SK-N-SH treated with all-trans-retinoic acid at 6 μM for 48 hours (cell line): Measurements from ENCODE around the gene HPS1.

ENCODE experiments used
- ATAC-seq: fragments of 200-7000 bp; cut with Tn5 transposase; 3 replicates; pipeline ENCODE4 v1.9.1; 2020; ENCODE audit warnings: mild to moderate bottlenecking, moderate library complexity
- CSDC2 ChIP-seq: fragments of 250-450 bp; sonication (Bioruptor Pico); IDR thresholded peaks from 2 replicates; pipeline ENCODE4 v1.5.0; 2020; ENCODE audit warnings: mild to moderate bottlenecking, moderate library complexity
- ESRRG ChIP-seq: fragments of 250-450 bp; sonication (Bioruptor Pico); IDR thresholded peaks from 2 replicates; pipeline ENCODE4 v1.6.1; 2021; ENCODE audit warnings: mild to moderate bottlenecking
- GLIS3 ChIP-seq: fragments of 250-450 bp; sonication (Bioruptor Pico); IDR thresholded peaks from 2 replicates; pipeline ENCODE4 v1.5.0; 2020; ENCODE audit warnings: mild to moderate bottlenecking, moderate library complexity
- ISL1 ChIP-seq: fragments of 250-450 bp; sonication (Bioruptor Pico); IDR thresholded peaks from 2 replicates; pipeline ENCODE4 v2.1.2; 2022; ENCODE audit warnings: mild to moderate bottlenecking, moderate library complexity
- OSR1 ChIP-seq: fragments of 250-450 bp; sonication (Bioruptor Pico); IDR thresholded peaks from 2 replicates; pipeline ENCODE4 v1.8.0; 2022; ENCODE audit warnings: moderate library complexity, mild to moderate bottlenecking, inconsistent platforms
- PPARA ChIP-seq: fragments of 250-450 bp; sonication (Bioruptor Pico); IDR thresholded peaks from 2 replicates; pipeline ENCODE4 v1.5.0; 2020; ENCODE audit warnings: mild to moderate bottlenecking, borderline replicate concordance
- SNAI2 ChIP-seq: fragments of 250-450 bp; sonication (Bioruptor Pico); IDR thresholded peaks from 2 replicates; pipeline ENCODE4 v1.5.0; 2020; ENCODE audit warnings: mild to moderate bottlenecking, moderate library complexity
- TCF4 ChIP-seq: fragments of 250-450 bp; sonication (Bioruptor Pico); IDR thresholded peaks from 2 replicates; pipeline ENCODE4 v1.8.0; 2021; ENCODE audit warnings: mild to moderate bottlenecking, moderate library complexity, borderline replicate concordance
- TOX ChIP-seq: fragments of 250-450 bp; sonication (Bioruptor Pico); IDR thresholded peaks from 2 replicates; pipeline ENCODE4 v1.8.0; 2021; ENCODE audit warnings: mild to moderate bottlenecking, moderate library complexity, borderline replicate concordance
- ZFP30 ChIP-seq: fragments of 450-650 bp; formaldehyde crosslinking; IDR thresholded peaks from 2 replicates; pipeline ENCODE4 v1.5.0; 2022; ENCODE audit warnings: mild to moderate bottlenecking, moderate library complexity
- ZNF565 ChIP-seq: fragments of 450-650 bp; formaldehyde crosslinking; conservative IDR thresholded peaks from 2 replicates; pipeline ENCODE4 v1.5.0; 2020; ENCODE audit warnings: low read depth, mild to moderate bottlenecking, moderate library complexity
- TF ChIP-seq, protein P1 (sequence below): fragments of 250-450 bp; sonication (Bioruptor Pico); IDR thresholded peaks from 2 replicates; pipeline ENCODE4 v1.5.1; 2021; ENCODE audit warnings: mild to moderate bottlenecking, moderate library complexity
- TF ChIP-seq, protein P2 (sequence below): fragments of 250-450 bp; sonication (Bioruptor Pico); IDR thresholded peaks from 2 replicates; pipeline ENCODE4 v1.5.0; 2020; ENCODE audit warnings: mild to moderate bottlenecking, moderate library complexity
- TF ChIP-seq, protein P3 (sequence below): fragments of 250-450 bp; sonication (Bioruptor Pico); IDR thresholded peaks from 2 replicates; pipeline ENCODE4 v1.8.0; 2020; ENCODE audit warnings: mild to moderate bottlenecking, moderate library complexity, borderline replicate concordance
- TF ChIP-seq, protein P4 (sequence below): fragments of 250-450 bp; sonication (Bioruptor Pico); IDR thresholded peaks from 2 replicates; pipeline ENCODE4 v1.5.1; 2020; ENCODE audit warnings: low read depth, mild to moderate bottlenecking, moderate library complexity

HPS1 gene

DNA sequence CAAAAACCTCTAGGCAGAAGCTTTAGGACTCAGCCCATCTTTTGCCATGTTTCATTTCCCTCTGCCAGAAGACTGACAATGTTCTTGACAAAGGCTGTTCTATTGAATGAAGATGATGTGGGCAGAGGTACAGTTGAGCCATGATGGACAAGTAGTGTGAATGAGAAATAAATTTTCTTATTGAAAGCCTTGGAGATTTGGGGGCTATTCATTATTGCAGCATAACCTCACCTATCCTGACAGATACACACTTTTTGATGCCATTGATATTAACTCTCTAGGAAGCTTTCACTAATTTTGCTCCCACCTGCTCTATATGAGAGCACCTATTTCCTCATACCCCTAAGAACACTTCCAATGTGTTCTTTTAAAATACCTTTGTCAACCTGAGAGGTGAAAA lies 36.9 kb upstream of the HPS1 start:
- ATAC-seq, result no peak
- TF ChIP-seq ZFP30 (CRISPR knock-in tag) (no peak), TCF4 (no peak)
- TF ChIP-seq, protein P1, sequence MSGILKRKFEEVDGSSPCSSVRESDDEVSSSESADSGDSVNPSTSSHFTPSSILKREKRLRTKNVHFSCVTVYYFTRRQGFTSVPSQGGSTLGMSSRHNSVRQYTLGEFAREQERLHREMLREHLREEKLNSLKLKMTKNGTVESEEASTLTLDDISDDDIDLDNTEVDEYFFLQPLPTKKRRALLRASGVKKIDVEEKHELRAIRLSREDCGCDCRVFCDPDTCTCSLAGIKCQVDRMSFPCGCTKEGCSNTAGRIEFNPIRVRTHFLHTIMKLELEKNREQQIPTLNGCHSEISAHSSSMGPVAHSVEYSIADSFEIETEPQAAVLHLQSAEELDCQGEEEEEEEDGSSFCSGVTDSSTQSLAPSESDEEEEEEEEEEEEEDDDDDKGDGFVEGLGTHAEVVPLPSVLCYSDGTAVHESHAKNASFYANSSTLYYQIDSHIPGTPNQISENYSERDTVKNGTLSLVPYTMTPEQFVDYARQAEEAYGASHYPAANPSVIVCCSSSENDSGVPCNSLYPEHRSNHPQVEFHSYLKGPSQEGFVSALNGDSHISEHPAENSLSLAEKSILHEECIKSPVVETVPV (CRISPR knock-in tag), result no peak

DNA sequence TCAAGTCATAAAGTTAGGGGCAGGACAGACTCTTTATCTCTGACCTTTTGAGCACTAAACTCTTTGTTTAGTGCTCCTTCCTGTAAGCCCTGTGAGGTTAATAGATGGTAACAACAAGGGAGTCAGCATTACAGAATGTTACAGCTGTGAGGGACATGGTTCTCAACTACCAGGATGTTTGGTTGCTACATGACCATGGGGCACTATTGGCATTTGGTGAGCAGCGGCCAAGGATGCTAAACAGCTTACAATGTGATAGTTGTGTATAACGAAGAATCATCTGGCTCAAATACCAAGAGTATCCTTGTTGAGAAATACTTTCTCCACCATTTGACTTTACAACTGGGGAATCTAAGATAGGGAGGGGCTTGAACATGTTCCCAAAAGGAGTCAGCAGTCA lies 35.4 kb upstream of the HPS1 start:
- TF ChIP-seq ZNF565 (CRISPR knock-in tag), result no peak
- TF ChIP-seq, protein P2, sequence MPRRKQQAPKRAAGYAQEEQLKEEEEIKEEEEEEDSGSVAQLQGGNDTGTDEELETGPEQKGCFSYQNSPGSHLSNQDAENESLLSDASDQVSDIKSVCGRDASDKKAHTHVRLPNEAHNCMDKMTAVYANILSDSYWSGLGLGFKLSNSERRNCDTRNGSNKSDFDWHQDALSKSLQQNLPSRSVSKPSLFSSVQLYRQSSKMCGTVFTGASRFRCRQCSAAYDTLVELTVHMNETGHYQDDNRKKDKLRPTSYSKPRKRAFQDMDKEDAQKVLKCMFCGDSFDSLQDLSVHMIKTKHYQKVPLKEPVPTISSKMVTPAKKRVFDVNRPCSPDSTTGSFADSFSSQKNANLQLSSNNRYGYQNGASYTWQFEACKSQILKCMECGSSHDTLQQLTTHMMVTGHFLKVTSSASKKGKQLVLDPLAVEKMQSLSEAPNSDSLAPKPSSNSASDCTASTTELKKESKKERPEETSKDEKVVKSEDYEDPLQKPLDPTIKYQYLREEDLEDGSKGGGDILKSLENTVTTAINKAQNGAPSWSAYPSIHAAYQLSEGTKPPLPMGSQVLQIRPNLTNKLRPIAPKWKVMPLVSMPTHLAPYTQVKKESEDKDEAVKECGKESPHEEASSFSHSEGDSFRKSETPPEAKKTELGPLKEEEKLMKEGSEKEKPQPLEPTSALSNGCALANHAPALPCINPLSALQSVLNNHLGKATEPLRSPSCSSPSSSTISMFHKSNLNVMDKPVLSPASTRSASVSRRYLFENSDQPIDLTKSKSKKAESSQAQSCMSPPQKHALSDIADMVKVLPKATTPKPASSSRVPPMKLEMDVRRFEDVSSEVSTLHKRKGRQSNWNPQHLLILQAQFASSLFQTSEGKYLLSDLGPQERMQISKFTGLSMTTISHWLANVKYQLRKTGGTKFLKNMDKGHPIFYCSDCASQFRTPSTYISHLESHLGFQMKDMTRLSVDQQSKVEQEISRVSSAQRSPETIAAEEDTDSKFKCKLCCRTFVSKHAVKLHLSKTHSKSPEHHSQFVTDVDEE (CRISPR knock-in tag), result no peak
- ATAC-seq, result no peak

DNA sequence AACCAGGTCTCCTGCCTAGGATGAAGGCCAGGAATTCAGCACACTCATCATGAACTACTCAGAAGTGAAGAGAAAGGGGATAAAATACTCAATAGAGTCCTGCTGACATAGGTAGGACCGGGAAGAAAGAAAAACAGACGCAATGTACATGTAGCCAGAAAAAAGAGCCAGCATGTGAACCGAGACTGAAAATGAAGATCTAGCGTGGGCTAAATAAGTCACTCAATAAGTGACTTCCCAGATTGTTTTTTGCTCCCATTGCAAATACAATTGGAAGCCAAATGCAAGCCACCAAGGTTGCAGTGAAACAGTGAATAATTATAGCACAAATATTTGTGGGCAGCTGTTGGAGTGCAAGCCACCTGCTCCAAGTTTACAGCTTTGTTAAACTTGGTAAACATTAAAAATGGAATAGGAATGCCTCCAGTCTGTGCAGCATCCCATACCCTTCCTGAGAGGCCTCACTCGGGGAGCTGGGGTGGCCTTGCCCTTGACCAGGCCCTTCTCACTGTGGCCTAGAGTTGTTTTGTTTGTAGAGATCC lies 34.7 kb upstream of the HPS1 start:
- ATAC-seq, result no peak
- TF ChIP-seq GLIS3 (CRISPR knock-in tag) (no peak), ISL1 (CRISPR knock-in tag) (no peak), ZFP30 (CRISPR knock-in tag) (no peak), PPARA (CRISPR knock-in tag) (no peak)
- TF ChIP-seq, protein P3, sequence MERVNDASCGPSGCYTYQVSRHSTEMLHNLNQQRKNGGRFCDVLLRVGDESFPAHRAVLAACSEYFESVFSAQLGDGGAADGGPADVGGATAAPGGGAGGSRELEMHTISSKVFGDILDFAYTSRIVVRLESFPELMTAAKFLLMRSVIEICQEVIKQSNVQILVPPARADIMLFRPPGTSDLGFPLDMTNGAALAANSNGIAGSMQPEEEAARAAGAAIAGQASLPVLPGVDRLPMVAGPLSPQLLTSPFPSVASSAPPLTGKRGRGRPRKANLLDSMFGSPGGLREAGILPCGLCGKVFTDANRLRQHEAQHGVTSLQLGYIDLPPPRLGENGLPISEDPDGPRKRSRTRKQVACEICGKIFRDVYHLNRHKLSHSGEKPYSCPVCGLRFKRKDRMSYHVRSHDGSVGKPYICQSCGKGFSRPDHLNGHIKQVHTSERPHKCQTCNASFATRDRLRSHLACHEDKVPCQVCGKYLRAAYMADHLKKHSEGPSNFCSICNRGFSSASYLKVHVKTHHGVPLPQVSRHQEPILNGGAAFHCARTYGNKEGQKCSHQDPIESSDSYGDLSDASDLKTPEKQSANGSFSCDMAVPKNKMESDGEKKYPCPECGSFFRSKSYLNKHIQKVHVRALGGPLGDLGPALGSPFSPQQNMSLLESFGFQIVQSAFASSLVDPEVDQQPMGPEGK, result no peak

DNA sequence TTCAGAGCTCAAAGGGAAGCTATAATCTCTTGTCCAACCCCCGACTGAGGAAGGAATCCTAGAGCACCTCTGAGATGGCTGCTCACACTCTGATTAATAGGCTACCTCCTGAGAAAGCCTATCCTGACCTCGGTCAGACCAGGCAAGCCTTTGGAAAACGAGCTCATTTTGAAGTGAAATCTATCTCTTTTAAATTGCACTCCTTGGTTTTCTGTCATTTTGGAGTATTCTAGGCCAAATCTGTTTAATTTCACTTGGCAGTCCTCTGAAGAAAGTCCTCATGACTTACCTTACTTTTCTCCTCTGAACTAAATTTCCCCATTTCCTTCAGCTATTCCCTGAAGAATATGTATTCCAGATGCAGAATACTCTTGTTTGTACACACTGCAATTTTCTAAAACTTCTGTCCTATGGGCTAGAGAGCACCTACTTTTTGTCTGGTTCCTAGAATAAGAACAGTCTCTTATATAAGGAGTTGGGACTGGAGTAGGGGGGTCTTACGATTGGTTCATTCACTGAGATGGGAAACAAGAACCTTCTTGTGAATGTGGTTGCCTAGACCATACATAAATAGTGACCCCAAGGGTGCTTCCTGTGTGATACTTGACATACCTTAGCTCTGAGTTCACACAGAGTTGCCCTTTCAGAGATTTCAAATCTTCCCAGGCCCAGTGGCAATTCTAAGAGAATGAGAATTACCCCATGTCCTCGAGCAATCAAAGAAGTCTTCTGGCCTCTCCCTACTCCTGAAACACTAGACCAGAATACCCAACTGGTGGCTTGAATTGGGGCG lies 31.9 kb upstream of the HPS1 start:
- no peak for ATAC-seq
- TF ChIP-seq SNAI2 (CRISPR knock-in tag) (no peak), ESRRG (CRISPR knock-in tag) (no peak), ZNF565 (CRISPR knock-in tag) (no peak), ZFP30 (CRISPR knock-in tag) (no peak), TOX (CRISPR knock-in tag) (no peak), GLIS3 (CRISPR knock-in tag) (no peak), CSDC2 (no peak), OSR1 (CRISPR knock-in tag) (no peak)
- TF ChIP-seq, protein P4, sequence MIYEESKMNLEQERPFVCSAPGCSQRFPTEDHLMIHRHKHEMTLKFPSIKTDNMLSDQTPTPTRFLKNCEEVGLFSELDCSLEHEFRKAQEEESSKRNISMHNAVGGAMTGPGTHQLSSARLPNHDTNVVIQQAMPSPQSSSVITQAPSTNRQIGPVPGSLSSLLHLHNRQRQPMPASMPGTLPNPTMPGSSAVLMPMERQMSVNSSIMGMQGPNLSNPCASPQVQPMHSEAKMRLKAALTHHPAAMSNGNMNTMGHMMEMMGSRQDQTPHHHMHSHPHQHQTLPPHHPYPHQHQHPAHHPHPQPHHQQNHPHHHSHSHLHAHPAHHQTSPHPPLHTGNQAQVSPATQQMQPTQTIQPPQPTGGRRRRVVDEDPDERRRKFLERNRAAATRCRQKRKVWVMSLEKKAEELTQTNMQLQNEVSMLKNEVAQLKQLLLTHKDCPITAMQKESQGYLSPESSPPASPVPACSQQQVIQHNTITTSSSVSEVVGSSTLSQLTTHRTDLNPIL (CRISPR knock-in tag), result no peak

DNA sequence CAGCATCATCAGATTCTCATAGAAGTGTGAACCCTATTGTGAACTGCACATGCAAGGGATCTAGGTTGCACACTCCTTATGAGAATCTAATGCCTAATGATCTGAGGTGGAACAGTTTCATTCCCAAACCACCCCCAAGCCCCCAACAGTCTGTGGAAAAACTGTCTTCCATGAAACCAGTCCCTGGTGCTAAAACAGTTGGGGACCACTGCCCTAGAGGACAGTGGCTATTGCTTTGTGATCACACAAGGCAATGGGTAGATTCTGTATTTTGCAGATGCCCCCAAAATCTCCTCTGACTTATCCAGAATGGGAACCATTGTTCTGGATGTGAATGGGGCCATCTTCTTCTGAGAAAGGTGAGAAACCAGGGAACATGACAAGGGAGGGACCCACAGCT lies 31.1 kb upstream of the HPS1 start:
- TF ChIP-seq, protein P4 (CRISPR knock-in tag), result no peak
- ATAC-seq, result no peak
